ENCODE measurements around the gene MSI2. TPM values are rescaled to one million over a fixed set of nuclear protein-coding genes. Genes with fewer than 3 reads are reported as not detected.

Gene MSI2
- total RNA-seq, 1 donor from 2014 or later, result 26.6 TPM

DNA sequence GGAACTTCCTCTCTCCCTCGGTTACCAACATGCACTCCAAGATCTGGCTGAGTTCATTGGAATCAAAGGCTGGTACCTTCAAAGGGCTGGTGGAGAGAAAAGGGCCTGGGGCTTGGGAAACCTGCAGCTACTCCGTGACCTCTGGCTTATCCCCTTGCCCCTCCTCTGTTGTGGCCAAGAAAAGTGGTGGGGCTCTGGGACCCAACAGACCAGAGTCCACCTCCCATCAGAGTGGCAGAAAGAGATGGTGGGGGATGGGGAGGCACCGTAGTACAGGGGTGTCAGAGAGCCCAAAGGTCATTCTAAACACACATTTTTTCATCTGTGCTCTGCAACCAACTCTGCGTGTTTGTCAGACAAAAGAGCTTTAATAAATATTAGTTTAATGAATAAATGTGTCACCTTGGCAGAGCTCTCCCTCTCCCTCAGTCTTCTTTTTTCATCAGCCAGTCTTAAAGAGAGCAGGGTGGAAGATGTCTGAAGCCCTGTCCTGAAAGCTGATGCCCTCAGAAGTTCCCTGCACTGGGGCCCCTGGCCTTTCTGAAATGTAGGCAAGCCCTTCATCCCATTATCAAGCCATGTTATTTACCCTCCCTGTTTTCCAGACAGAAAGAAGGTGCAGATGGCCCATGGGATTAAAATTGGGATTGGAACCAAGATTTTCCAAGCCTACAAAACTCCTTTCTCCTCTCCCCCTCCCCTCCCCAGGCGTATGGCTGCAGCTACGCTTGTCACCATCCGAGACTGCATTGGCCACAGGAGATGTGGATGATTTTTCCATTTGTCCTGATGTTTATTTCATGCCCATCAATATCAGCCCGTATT, 261.5 kb downstream of the MSI2 start:
- TF ChIP-seq, protein P1, sequence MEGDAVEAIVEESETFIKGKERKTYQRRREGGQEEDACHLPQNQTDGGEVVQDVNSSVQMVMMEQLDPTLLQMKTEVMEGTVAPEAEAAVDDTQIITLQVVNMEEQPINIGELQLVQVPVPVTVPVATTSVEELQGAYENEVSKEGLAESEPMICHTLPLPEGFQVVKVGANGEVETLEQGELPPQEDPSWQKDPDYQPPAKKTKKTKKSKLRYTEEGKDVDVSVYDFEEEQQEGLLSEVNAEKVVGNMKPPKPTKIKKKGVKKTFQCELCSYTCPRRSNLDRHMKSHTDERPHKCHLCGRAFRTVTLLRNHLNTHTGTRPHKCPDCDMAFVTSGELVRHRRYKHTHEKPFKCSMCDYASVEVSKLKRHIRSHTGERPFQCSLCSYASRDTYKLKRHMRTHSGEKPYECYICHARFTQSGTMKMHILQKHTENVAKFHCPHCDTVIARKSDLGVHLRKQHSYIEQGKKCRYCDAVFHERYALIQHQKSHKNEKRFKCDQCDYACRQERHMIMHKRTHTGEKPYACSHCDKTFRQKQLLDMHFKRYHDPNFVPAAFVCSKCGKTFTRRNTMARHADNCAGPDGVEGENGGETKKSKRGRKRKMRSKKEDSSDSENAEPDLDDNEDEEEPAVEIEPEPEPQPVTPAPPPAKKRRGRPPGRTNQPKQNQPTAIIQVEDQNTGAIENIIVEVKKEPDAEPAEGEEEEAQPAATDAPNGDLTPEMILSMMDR (conservative IDR thresholded peaks at IDR 0.05; ENCODE audit: low read depth, low read length), result no peak

DNA sequence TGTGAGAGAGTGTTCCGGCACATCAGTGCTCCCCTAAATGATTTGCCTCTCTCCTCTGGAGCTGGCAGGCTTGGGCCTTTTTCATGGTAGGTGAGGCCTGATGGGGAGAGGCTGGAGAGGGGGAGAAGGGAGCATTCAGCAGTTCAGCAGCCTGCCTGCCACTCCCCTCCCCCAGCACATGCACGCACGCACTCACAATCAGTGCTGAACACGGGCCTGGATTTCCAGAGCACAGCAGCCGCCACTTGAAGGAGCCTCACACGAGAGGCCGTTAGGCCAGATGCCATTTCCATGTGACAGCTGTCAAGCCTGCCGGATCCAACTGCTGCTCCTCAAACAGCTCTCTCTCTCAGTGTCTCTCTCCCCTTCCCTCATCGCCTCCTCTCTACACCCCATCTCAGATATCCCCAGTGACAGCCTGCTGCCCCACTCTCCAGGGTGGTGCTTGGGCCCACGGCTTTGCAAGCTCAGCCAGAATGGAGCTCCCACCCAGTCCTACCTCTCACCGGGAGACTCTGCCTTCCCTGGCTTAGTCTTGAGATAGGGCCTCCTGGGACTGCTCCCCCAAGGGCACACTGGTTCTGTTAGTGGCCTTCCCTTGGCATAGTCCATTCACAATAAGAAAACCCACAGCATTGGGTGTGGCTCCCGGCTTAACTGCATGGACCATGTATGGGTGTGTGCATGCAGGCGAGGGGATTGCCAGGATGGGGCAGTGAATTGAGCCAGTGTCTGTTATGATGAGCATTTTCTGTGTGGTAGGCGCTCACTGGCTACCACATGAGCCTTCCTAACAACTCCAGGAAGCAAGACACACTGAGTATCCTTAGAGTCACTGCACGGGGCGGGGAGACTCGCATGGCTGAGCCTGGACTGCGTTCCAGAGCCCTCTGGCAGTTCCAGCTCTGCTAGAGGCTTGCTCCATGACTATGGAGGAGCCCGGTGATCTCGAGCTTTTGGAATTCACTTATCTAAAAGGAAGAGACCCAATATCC, 262.6 kb downstream of the MSI2 start:
- peak; percentile 79 for DNase-seq (ENCODE audit: low read depth)
- H3K4me3 ChIP-seq (ENCODE audit: low read depth, low read length), result no peak overlapping the region
- TF ChIP-seq, protein P1 (conservative IDR thresholded peaks at IDR 0.05; ENCODE audit: low read depth, low read length), result no peak

More for the DNA sequence above, 261.5 kb downstream of the MSI2 start:
- no peak for DNase-seq (ENCODE audit: low read depth)
- H3K4me3 ChIP-seq (ENCODE audit: low read depth, low read length), result no peak overlapping the region

DNA sequence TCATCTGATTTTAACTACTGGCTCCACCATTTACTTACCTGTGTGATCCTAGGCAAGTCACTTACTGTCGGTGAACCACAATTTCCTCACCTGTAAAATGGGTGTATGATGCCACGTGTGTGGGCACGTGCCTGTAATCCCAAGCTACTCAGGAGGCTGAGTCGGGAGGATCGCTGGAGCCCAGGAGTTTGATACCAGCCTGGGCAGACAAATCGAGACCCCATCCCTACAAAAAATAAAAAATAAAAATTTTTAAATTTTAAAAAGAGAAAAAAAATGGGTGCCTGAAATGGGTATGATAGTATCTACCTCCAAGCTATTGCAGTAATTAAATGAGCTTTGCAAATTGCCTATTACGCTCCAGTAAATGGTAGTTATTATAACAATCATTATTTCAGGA, 263.5 kb downstream of the MSI2 start:
- DNase-seq (ENCODE audit: low read depth), result no peak
- TF ChIP-seq, protein P1 (conservative IDR thresholded peaks at IDR 0.05; ENCODE audit: low read depth, low read length), result no peak
- H3K4me3 ChIP-seq (ENCODE audit: low read depth, low read length), result no peak overlapping the region

DNA sequence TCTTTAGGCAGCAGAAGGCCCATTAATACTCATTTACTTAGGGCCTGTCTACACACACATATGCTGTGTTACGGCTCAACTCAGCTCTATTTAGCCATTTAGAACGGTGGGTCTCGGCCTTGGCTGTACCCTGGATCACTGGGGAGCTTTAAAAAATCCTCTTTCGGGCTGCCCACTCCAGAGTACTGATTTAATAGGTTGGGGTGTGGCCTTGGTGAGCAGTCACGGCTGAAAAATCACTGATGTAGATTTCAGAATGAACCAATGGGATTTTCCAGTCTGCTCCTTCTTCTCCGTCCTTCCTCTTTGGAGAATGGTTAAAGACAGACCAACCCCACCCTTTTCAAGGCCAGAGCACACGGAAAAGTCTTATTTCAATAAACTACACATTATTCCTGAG, 265.3 kb downstream of the MSI2 start:
- TF ChIP-seq, protein P1 (conservative IDR thresholded peaks at IDR 0.05; ENCODE audit: low read depth, low read length), result no peak
- no peak overlapping the region for H3K4me3 ChIP-seq (ENCODE audit: low read depth, low read length)
- DNase-seq (ENCODE audit: low read depth), result peak; percentile 36

DNA sequence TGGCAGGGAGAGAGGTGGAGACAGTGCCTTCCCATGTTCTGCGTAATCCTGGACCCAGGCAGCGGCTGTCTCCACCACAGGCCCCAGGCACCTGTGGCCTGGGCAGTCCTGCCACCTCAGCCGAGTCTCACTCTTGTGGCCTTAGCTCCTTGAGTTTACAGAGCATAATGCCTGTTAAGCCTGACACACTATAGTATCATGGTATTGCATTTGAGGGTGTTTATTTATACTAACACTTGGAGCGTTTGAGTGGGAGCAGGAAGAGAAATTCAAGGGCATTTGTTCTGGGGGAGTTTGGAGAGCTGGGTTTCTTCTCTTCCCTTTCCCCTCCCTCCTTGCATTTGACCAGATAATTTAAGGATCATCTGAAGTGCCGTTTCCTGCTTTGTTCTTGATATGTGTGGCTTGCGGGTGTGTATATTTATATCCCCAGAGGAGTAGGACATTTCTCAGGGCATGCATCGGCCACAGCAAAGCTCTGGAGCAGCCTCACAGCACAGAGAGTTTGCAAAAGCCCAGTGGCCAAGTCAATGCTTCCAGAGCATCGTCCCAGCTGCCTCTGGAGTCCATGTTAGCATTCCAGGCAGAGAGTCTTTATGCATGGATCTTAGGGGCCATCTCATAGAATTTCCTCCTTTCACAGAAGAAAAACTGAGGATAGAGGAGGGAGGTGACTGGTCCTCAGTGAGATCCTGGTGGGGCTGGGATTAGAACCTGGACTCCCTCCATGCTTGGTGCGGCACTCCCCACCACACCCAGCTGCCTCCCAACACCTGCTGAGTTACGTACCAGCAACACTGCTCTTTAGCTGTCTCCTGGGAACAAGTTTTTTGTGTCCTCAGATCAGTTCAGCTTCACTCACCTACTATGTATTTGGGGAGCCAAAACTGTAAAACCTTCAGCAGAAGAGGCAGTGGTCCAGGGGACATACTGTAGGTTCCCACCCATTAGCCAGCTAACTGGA, 266.0 kb downstream of the MSI2 start:
- TF ChIP-seq, protein P1 (conservative IDR thresholded peaks at IDR 0.05; ENCODE audit: low read depth, low read length), result no peak
- no peak for DNase-seq (ENCODE audit: low read depth)
- H3K4me3 ChIP-seq (ENCODE audit: low read depth, low read length), result no peak overlapping the region
